K562 (cell line): ENCODE data around the gene LMAN2. TPM values are rescaled to one million over a fixed set of nuclear protein-coding genes. Genes with fewer than 3 reads are reported as not detected.

Experiments
- CREB1 ChIP-seq, 2 experiments: sonication (generic) in 1 of 2; formaldehyde crosslinking in 1 of 2; IDR thresholded peaks; 2 replicates each; pipeline versions ENCODE4 v1.6.1 to v1.8.0; 2012 to 2022; ENCODE audit warnings: inconsistent platforms in 1 of 2, mild to moderate bottlenecking in 1 of 2, missing genetic modification reagents in 1 of 2, moderate library complexity in 1 of 2
- E2F3 ChIP-seq: fragments of 250-450 bp; sonication (Bioruptor Pico); IDR thresholded peaks from 2 replicates; pipeline ENCODE4 v1.4.0; 2020; ENCODE audit warnings: mild to moderate bottlenecking
- EGR1 ChIP-seq: fragments of 450-650 bp; conservative IDR thresholded peaks from 2 replicates; pipeline ENCODE4 v1.6.1; 2017; ENCODE audit warnings: mild to moderate bottlenecking
- GABPB1 ChIP-seq: sonication (generic); formaldehyde crosslinking; IDR thresholded peaks from 2 replicates; pipeline ENCODE4 v1.8.0; 2022; ENCODE audit warnings: mild to moderate bottlenecking, missing genetic modification reagents
- HNRNPH1 ChIP-seq: fragments of 200-400 bp; formaldehyde crosslinking; optimal IDR thresholded peaks from 2 replicates; pipeline ENCODE3; 2017; ENCODE audit warnings: low read depth, mild to moderate bottlenecking, low read length, moderate library complexity
- RBM39 ChIP-seq: fragments of 200-400 bp; formaldehyde crosslinking; optimal IDR thresholded peaks from 2 replicates; pipeline ENCODE3; 2018; ENCODE audit warnings: low read depth, low read length
- SAFB ChIP-seq: fragments of 200-400 bp; formaldehyde crosslinking; IDR thresholded peaks from 2 replicates; pipeline ENCODE4 v1.6.1; 2017; ENCODE audit warnings: low read depth, low read length, borderline replicate concordance
- THAP7 ChIP-seq: fragments of 250-450 bp; sonication (Bioruptor Pico); IDR thresholded peaks from 2 replicates; pipeline ENCODE4 v1.5.0; 2021
- USF1 ChIP-seq: sonication (generic); formaldehyde crosslinking; IDR thresholded peaks from 2 replicates; pipeline ENCODE4 v1.9.0; 2022; ENCODE audit warnings: mild to moderate bottlenecking, missing genetic modification reagents
- ZBTB33 ChIP-seq: sonication (generic); formaldehyde crosslinking; IDR thresholded peaks from 2 replicates; pipeline ENCODE4 v1.8.1; 2023; ENCODE audit warnings: mild to moderate bottlenecking, missing genetic modification reagents
- ZNF586 ChIP-seq: fragments of 450-650 bp; formaldehyde crosslinking; conservative IDR thresholded peaks from 2 replicates; pipeline ENCODE4 v1.4.0; 2020; ENCODE audit warnings: mild to moderate bottlenecking, moderate library complexity
- polyA plus RNA-seq, 8 experiments: library from polyadenylated mRNA; depleted of rRNA in 4 of 8; stranded (reverse) in 5 of 8; unstranded in 3 of 8; fragments of >200 nt; fragmentation: Nextera tagmentation in 2 of 8; fragmentation: Illumina TruSeq in 1 of 8; extraction: Ambion mirVana in 2 of 8; extraction: Trizol in 1 of 8; gene quantifications; 2 replicates each; pipeline versions ENCODE4 v1.2.1 to v1.2.3, GENCODE V29; 2011 to 2014; ENCODE audit warnings: inconsistent platforms in 1 of 8, missing spikeins in 1 of 8
- total RNA-seq, 7 experiments: library from RNA; depleted of rRNA in 6 of 7; stranded (reverse); fragments of >200 nt in 6 of 7; fragmentation: Illumina TruSeq in 2 of 7; extraction: Trizol in 2 of 7; gene quantifications; 2 replicates each; pipeline versions ENCODE4 v1.2.1 to v1.2.3, GENCODE V29; 2011 to 2021; ENCODE audit warnings: low replicate concordance in 1 of 7
- TF ChIP-seq, protein P1 (sequence below): fragments of 450-650 bp; formaldehyde crosslinking; IDR thresholded peaks from 2 replicates; pipeline ENCODE4 v1.4.0; 2020; ENCODE audit warnings: mild to moderate bottlenecking, moderate library complexity
- TF ChIP-seq, protein P2 (sequence below), 2 experiments: fragments of 450-650 bp; conservative IDR thresholded peaks; 2 replicates each; pipeline ENCODE4 v1.6.1; 2017; ENCODE audit warnings: mild to moderate bottlenecking in 2 of 2, moderate library complexity in 2 of 2
- TF ChIP-seq, protein P3 (sequence below): IDR thresholded peaks from 2 replicates; pipeline ENCODE4 v1.6.1; 2011; ENCODE audit warnings: borderline replicate concordance, low read depth, mild to moderate bottlenecking, moderate library complexity, low read length; ENCODE audit not compliant: insufficient read depth, poor library complexity, severe bottlenecking
- TF ChIP-seq, protein P4 (sequence below): sonication (generic); formaldehyde crosslinking; IDR thresholded peaks from 2 replicates; pipeline ENCODE4 v1.8.0; 2022; ENCODE audit warnings: mild to moderate bottlenecking, low read depth, missing genetic modification reagents

The LMAN2 gene
- total and polyA plus RNA-seq, 9 of the 15 experiments (the other 6 are each of a cell fraction or from before 2014, with no cell fraction given) = 2.7 to 254 (median 136) TPM

DNA sequence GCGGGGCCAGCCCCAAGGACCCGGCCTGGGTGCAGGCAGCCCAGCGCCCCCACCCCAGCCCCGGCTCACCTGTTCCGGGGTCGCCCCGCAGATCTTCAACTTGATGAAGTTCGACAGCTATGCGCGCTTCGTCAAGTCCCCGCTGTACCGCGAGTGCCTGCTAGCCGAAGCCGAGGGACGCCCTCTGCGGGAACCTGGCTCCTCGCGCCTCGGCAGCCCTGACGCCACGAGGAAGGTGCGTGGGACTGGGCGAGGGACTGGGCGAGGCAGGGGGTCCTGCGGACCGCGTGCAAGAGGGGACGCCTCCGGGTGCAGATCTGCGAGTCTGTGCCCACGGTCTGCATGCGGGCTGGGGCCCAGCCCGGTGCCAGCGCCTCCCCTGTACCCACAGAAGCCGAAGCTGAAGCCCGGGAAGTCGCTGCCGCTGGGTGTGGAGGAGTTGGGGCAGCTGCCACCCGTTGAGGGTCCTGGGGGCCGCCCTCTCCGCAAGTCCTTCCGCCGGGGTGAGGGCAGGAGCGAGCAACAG, 15.9 kb upstream of the LMAN2 start (continued):
- TF ChIP-seq USF1 (CRISPR knock-in tag) (peak; percentile 21; the same call in 1 of the 2 replicates), RBM39 (no peak), ZBTB33 (0 out of 2 replicates have a peak, but pooled peaks have one; percentile 13), CREB1 (IDR thresholded peaks at IDR 0.05) (no peak), CREB1 (CRISPR knock-in tag; IDR thresholded peaks at IDR 0.05) (peak; percentile 25; the same call in 1 of the 2 replicates), ZNF586 (CRISPR knock-in tag) (no peak), EGR1 (0 out of 2 replicates have a peak, but pooled peaks have one; percentile 21), GABPB1 (peak; percentile 56), SAFB (0 out of 2 replicates have a peak, but pooled peaks have one; percentile 14), THAP7 (CRISPR knock-in tag) (peak; percentile 56; the same call in 1 of the 2 replicates), HNRNPH1 (no peak), E2F3 (CRISPR knock-in tag) (peak; percentile 84)
- TF ChIP-seq, protein P1, sequence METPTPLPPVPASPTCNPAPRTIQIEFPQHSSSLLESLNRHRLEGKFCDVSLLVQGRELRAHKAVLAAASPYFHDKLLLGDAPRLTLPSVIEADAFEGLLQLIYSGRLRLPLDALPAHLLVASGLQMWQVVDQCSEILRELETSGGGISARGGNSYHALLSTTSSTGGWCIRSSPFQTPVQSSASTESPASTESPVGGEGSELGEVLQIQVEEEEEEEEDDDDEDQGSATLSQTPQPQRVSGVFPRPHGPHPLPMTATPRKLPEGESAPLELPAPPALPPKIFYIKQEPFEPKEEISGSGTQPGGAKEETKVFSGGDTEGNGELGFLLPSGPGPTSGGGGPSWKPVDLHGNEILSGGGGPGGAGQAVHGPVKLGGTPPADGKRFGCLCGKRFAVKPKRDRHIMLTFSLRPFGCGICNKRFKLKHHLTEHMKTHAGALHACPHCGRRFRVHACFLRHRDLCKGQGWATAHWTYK (CRISPR knock-in tag) = peak; percentile 81
- TF ChIP-seq, protein P2, sequence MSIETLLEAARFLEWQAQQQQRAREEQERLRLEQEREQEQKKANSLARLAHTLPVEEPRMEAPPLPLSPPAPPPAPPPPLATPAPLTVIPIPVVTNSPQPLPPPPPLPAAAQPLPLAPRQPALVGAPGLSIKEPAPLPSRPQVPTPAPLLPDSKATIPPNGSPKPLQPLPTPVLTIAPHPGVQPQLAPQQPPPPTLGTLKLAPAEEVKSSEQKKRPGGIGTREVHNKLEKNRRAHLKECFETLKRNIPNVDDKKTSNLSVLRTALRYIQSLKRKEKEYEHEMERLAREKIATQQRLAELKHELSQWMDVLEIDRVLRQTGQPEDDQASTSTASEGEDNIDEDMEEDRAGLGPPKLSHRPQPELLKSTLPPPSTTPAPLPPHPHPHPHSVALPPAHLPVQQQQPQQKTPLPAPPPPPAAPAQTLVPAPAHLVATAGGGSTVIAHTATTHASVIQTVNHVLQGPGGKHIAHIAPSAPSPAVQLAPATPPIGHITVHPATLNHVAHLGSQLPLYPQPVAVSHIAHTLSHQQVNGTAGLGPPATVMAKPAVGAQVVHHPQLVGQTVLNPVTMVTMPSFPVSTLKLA (conservative IDR thresholded peaks at IDR 0.05) = peak; percentile 9 to 66; a peak in 3 of 4 replicates
- TF ChIP-seq, protein P3, sequence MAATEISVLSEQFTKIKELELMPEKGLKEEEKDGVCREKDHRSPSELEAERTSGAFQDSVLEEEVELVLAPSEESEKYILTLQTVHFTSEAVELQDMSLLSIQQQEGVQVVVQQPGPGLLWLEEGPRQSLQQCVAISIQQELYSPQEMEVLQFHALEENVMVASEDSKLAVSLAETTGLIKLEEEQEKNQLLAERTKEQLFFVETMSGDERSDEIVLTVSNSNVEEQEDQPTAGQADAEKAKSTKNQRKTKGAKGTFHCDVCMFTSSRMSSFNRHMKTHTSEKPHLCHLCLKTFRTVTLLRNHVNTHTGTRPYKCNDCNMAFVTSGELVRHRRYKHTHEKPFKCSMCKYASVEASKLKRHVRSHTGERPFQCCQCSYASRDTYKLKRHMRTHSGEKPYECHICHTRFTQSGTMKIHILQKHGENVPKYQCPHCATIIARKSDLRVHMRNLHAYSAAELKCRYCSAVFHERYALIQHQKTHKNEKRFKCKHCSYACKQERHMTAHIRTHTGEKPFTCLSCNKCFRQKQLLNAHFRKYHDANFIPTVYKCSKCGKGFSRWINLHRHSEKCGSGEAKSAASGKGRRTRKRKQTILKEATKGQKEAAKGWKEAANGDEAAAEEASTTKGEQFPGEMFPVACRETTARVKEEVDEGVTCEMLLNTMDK = peak; percentile 73
- TF ChIP-seq, protein P4, sequence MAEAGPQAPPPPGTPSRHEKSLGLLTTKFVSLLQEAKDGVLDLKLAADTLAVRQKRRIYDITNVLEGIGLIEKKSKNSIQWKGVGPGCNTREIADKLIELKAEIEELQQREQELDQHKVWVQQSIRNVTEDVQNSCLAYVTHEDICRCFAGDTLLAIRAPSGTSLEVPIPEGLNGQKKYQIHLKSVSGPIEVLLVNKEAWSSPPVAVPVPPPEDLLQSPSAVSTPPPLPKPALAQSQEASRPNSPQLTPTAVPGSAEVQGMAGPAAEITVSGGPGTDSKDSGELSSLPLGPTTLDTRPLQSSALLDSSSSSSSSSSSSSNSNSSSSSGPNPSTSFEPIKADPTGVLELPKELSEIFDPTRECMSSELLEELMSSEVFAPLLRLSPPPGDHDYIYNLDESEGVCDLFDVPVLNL (CRISPR knock-in tag) = peak; percentile 72; the same call in 1 of the 2 replicates
